ENCODE measurements around the gene FOXC1.

The FOXC1 gene

GRCh38 chr6:1613346-1613687, 3.6 kb downstream of the FOXC1 start:
- no peak for TF ChIP-seq CTCF (IDR thresholded peaks at IDR 0.05; ENCODE audit: low read depth, low read length)
- no peak for TF ChIP-seq MAX (IDR thresholded peaks at IDR 0.05; ENCODE audit: low read depth, low read length)
- no peak for TF ChIP-seq POLR2A (IDR thresholded peaks at IDR 0.05; ENCODE audit: extremely low read depth, insufficient read length)
- no peak for TF ChIP-seq MYC (IDR thresholded peaks at IDR 0.05; ENCODE audit: low read depth, low read length)
- H3K4me3 ChIP-seq (ENCODE audit: low read depth, low read length) = peak overlapping the region; percentile 71
- DNase-seq (ENCODE audit: low read depth) = no peak

GRCh38 chr6:1613688-1614447, 4.2 kb downstream of the FOXC1 start:
- peak overlapping the region; percentile 19 for H3K4me3 ChIP-seq (ENCODE audit: low read depth, low read length)
- TF ChIP-seq POLR2A (IDR thresholded peaks at IDR 0.05; ENCODE audit: extremely low read depth, insufficient read length) = no peak
- no peak for TF ChIP-seq MYC (IDR thresholded peaks at IDR 0.05; ENCODE audit: low read depth, low read length)
- TF ChIP-seq MAX (IDR thresholded peaks at IDR 0.05; ENCODE audit: low read depth, low read length) = no peak
- TF ChIP-seq CTCF (IDR thresholded peaks at IDR 0.05; ENCODE audit: low read depth, low read length) = no peak
- peak; percentile 20 for DNase-seq (ENCODE audit: low read depth)

DNA sequence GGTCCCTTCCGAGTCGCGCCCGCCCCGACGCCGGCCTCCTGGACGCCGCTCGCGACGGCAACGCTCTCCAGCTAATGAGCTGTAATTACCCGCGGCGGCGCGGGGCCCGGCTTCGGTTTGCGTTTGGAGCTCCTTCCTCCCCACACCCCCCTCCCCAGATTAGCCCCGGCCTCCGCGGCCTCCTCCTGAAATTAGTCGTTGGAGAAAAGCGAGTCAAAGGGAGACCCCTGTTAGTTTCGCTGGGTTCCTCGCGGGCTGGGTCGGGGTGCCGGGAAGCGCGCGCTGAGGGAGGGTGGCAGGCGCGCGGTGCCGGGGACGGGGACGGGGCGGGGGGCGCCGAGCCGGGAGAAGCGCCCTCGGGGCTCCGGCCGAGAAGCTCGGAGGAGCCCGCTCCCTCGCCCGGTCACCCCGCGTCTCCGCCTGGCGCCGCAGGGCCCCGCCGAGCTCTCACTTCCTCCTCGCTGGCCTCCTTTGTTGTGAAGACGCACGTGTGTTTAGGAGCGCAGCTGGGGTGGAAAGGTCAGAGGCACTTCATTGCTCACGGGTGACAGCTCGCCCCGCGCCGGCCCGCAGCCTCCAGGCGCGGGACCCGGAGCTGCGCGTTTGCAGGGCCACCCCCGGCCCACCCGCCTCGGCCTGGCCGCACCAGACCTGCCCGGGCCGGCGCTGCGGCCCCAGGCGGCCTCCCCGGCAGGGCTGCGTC, 4.9 kb downstream of the FOXC1 start:
- TF ChIP-seq CTCF (IDR thresholded peaks at IDR 0.05; ENCODE audit: low read depth, low read length) (no peak), MAX (IDR thresholded peaks at IDR 0.05; ENCODE audit: low read depth, low read length) (no peak), POLR2A (IDR thresholded peaks at IDR 0.05; ENCODE audit: extremely low read depth, insufficient read length) (no peak), MYC (IDR thresholded peaks at IDR 0.05; ENCODE audit: low read depth, low read length) (no peak)
- H3K4me3 ChIP-seq (ENCODE audit: low read depth, low read length) = no peak overlapping the region
- DNase-seq (ENCODE audit: low read depth) = no peak

- TF ChIP-seq MYC (IDR thresholded peaks at IDR 0.05; ENCODE audit: low read depth, low read length) = no peak
- no peak for TF ChIP-seq MAX (IDR thresholded peaks at IDR 0.05; ENCODE audit: low read depth, low read length)
- TF ChIP-seq POLR2A (IDR thresholded peaks at IDR 0.05; ENCODE audit: extremely low read depth, insufficient read length) = no peak
- TF ChIP-seq CTCF (IDR thresholded peaks at IDR 0.05; ENCODE audit: low read depth, low read length) = no peak
- no peak overlapping the region for H3K4me3 ChIP-seq (ENCODE audit: low read depth, low read length)
- DNase-seq (ENCODE audit: low read depth) = no peak
Measured at GRCh38 chr6:1615151-1615852, 5.6 kb downstream of the FOXC1 start.

GRCh38 chr6:1615853-1616420, 6.2 kb downstream of the FOXC1 start:
- TF ChIP-seq POLR2A (IDR thresholded peaks at IDR 0.05; ENCODE audit: extremely low read depth, insufficient read length) (no peak), MYC (IDR thresholded peaks at IDR 0.05; ENCODE audit: low read depth, low read length) (no peak), MAX (IDR thresholded peaks at IDR 0.05; ENCODE audit: low read depth, low read length) (no peak), CTCF (IDR thresholded peaks at IDR 0.05; ENCODE audit: low read depth, low read length) (no peak)
- no peak overlapping the region for H3K4me3 ChIP-seq (ENCODE audit: low read depth, low read length)

More at GRCh38 chr6:1615853-1616420, 6.2 kb downstream of the FOXC1 start:
- no peak for DNase-seq (ENCODE audit: low read depth)

Measured in NB4 (cell line).